A673 (cell line): ENCODE results near the gene MLIP. TPM values are rescaled to one million over a fixed set of nuclear protein-coding genes. Genes with fewer than 3 reads are reported as not detected.

Experiments
- BruUV-seq: library from RNA; stranded (reverse); fragments of 400-500 nt; replicated peaks from 2 replicates; lab custom pipeline; 2021; lab: Mats Ljungman, UMichigan
- CTCF ChIA-PET: fragments of 300-600 bp; sonication (Branson Sonifier 250); formaldehyde crosslinking; loops from one replicate; lab custom pipeline; 2022; ENCODE audit warnings: antibody characterized with exemption; lab: Charles Lee
- POLR2A ChIA-PET: fragments of 300-600 bp; sonication (Branson Sonifier 250); formaldehyde crosslinking; loops from one replicate; lab custom pipeline; 2022; ENCODE audit warnings: antibody characterized with exemption; ENCODE audit not compliant: low non-redundant PET; lab: Charles Lee
- DNase-seq: peaks from one replicate; pipeline ENCODE4 v3.0.0-alpha.2; 2015; ENCODE audit warnings: low spot score
- H3K27ac ChIP-seq: fragments of 200-600 bp; sonication (generic); 2 replicates; pipeline ENCODE4 v1.5.1; 2016; ENCODE audit warnings: mixed run types, low read depth, mild to moderate bottlenecking, mixed read lengths, antibody characterized with exemption, low read length; ENCODE audit not compliant: poor library complexity, severe bottlenecking
- H3K27me3 ChIP-seq: fragments of 200-600 bp; sonication (generic); replicated peaks from 2 replicates; pipeline ENCODE4 v1.6.1; 2017; ENCODE audit warnings: mixed run types, low read depth, mild to moderate bottlenecking, mixed read lengths, antibody characterized with exemption, low read length; ENCODE audit not compliant: insufficient read depth, poor library complexity
- H3K36me3 ChIP-seq: fragments of 200-600 bp; sonication (generic); 2 replicates; pipeline ENCODE4 v1.6.1; 2016; ENCODE audit warnings: mixed run types, mild to moderate bottlenecking, mixed read lengths, antibody characterized with exemption, low read length; ENCODE audit not compliant: insufficient read depth, poor library complexity, severe bottlenecking
- H3K4me1 ChIP-seq: fragments of 200-600 bp; sonication (generic); 2 replicates; pipeline ENCODE4 v1.6.1; 2017; ENCODE audit warnings: mixed run types, mild to moderate bottlenecking, mixed read lengths, antibody characterized with exemption, low read length; ENCODE audit not compliant: insufficient read depth, poor library complexity, severe bottlenecking
- H3K4me3 ChIP-seq: fragments of 200-600 bp; sonication (generic); 2 replicates; pipeline ENCODE4 v1.5.1; 2016; ENCODE audit warnings: low read depth, mixed run types, mild to moderate bottlenecking, mixed read lengths, low read length; ENCODE audit not compliant: poor library complexity, severe bottlenecking
- H3K9me3 ChIP-seq: fragments of 200-600 bp; sonication (generic); 2 replicates; pipeline ENCODE4 v1.6.1; 2016; ENCODE audit warnings: mixed run types, low read depth, mild to moderate bottlenecking, mixed read lengths, antibody characterized with exemption, low read length; ENCODE audit not compliant: poor library complexity, severe bottlenecking
- CTCF ChIP-seq: fragments of 300-800, 200-600 bp; sonication (generic); conservative IDR thresholded peaks from 2 replicates; pipeline ENCODE4 v1.5.1; 2017; ENCODE audit warnings: low read depth, mild to moderate bottlenecking, antibody characterized with exemption, low read length, moderate library complexity, mixed read lengths
- EZH2 ChIP-seq: fragments of 200-600 bp; sonication (generic); IDR thresholded peaks from 2 replicates; pipeline ENCODE4 v1.6.1; 2017; ENCODE audit warnings: borderline replicate concordance, low read depth, mild to moderate bottlenecking, mixed read lengths, antibody characterized with exemption, low read length; ENCODE audit not compliant: poor library complexity, severe bottlenecking
- intact Hi-C: fragments of 100-400 bp; cut with micrococcal nuclease; formaldehyde crosslinking; loops from one replicate; pipeline ENCODE4 v1.10.0; 2022; ENCODE audit not compliant: unreplicated experiment
- total RNA-seq: library from RNA; stranded (reverse); gene quantifications from 2 replicates; pipeline ENCODE4 v1.2.3, GENCODE V29; 2021

MLIP gene
- total RNA-seq, 1 experiment from 2014 or later: 0.58 TPM

DNA sequence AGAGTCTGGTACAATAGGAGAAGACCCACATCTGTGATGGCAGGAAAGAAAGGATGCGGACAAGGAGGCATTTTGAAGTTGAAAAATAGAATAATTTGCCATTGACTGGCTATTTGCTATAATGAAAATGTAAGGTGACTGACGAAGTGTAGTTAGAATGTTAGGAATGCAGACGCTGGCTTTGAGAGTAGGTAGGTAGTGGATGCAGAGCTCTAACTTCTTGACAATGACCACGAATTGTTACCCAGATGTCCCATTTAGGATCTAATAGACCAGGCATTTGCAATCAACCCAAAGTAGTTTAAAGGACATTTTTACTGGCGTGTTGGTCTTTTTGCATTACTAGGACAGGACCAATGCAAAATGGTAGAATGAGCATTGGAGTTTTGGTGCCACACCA, 14.2 kb downstream of the MLIP start:
- no peaks in the 10 kb centered on the region for H3K4me1 ChIP-seq
- H3K27ac ChIP-seq: no peak overlapping the region
- no peaks in the 10 kb centered on the region for H3K27me3 ChIP-seq
- H3K4me3 ChIP-seq: no peak overlapping the region
- no peaks in the 10 kb centered on the region for H3K9me3 ChIP-seq
- ChIA-PET POLR2A (no interaction called here), CTCF (no interaction called here)
- no peak for DNase-seq
- H3K36me3 ChIP-seq: no peaks in the 10 kb centered on the region
- no TSS peak for BruUV-seq
- TF ChIP-seq EZH2 (no peak), CTCF (no peak)
- intact Hi-C loops: no loop called here

GRCh38 chr6:54130179-54130578, 18.9 kb downstream of the MLIP start:
- Histone ChIP-seq H3K4me1 (peaks cover 7% of the 10 kb centered on the region), H3K4me3 (no peak overlapping the region), H3K9me3 (no peaks in the 10 kb centered on the region), H3K27ac (no peak overlapping the region), H3K27me3 (no peaks in the 10 kb centered on the region), H3K36me3 (no peaks in the 10 kb centered on the region)
- intact Hi-C loops: no loop called here
- no peak for DNase-seq
- BruUV-seq: no TSS peak
- CTCF ChIA-PET: no interaction called here
- TF ChIP-seq EZH2 (no peak), CTCF (no peak)
- POLR2A ChIA-PET: no interaction called here

DNA sequence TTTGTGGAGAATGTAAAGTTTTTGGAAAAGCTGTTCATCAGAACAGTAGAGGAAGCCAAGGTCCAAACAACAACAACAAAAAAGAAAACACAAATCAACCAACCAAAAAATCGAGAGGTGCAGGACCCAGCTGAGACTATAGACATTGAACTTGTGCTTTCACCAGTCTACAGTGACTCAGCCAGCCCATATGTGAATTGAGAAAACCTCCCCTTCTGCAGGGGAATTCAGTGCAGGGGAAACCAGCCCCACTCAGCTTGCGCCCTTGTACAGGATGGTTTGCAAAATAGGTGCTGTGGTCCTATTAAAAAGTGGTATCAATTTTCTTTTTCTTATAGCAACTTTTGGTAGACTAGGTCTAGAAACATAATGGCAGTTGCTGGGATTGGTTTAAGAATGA, 21.3 kb downstream of the MLIP start:
- DNase-seq: no peak
- H3K4me3 ChIP-seq: no peak overlapping the region
- H3K4me1 ChIP-seq: peaks cover 22% of the 10 kb centered on the region
- ChIA-PET POLR2A (no interaction called here), CTCF (no interaction called here)
- BruUV-seq: no TSS peak
- no peaks in the 10 kb centered on the region for H3K27me3 ChIP-seq
- intact Hi-C loops: no loop called here
- H3K36me3 ChIP-seq: no peaks in the 10 kb centered on the region
- no peaks in the 10 kb centered on the region for H3K9me3 ChIP-seq
- no peak overlapping the region for H3K27ac ChIP-seq
- no peak for TF ChIP-seq EZH2
- TF ChIP-seq CTCF: no peak
